ENCODE results near the gene PRPF6.
"Not testable (repeated sequence)": the region's sequence is repeated elsewhere in the genome, so short reads cannot be mapped to it uniquely, and the experiment has no call there.

The PRPF6 gene

GRCh38 chr20:63960654-63961621 lies 20.0 kb upstream of the PRPF6 start:
- DNase-seq (ENCODE audit: low read depth), result not testable (repeated sequence)

GRCh38 chr20:63961664-63962425 lies 19.1 kb upstream of the PRPF6 start:
- DNase-seq (ENCODE audit: low read depth), result no peak

DNA sequence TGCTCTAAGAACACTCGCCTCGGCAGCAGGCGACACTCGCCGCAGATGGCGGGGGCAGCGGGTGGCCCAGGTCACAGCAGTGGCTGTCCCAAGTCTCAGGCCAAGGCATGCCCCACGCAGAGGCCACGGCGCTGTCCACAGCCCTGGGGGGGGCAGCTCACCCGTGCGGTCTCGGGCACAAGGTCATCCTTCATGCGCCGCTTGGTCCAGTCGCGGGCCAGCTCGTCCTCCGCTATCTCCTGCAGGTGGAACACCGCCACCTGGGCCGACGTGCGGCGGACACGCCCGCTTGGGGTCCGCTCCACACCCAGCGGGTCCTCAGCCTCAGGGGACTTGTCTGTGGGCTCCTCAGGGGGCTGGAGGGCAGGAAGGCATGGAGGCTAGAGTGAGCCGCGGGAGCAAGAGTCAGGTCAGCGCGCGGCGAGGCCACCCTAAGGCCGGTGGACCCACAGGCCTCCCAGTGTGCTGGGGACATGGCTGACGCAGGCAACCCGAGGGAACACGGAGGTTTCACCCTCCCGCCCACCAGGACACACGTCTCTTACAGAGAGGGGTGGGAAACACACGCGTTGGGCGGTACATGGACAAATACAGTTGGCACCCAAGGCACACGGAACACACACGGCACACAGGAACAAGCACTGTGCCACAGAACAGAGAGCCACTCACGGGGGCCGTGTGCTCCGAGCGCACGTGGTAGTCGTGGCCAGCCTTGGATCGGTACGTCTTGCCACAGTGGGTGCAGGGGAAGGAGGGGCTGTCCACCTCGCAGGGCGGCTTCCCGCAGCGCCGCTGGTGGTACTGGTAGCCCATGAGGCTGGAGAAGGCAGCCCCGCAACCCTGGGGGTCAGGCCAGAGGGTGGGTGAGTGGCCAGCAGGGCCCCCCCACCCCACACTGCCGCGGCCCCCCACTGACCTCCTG lies 18.2 kb upstream of the PRPF6 start:
- no peak for DNase-seq (ENCODE audit: low read depth)

- DNase-seq (ENCODE audit: low read depth), result no peak
Measured at GRCh38 chr20:63963348-63963741, 17.6 kb upstream of the PRPF6 start.

GRCh38 chr20:63963784-63964301 lies 17.1 kb upstream of the PRPF6 start:
- no peak for DNase-seq (ENCODE audit: low read depth)

DNA sequence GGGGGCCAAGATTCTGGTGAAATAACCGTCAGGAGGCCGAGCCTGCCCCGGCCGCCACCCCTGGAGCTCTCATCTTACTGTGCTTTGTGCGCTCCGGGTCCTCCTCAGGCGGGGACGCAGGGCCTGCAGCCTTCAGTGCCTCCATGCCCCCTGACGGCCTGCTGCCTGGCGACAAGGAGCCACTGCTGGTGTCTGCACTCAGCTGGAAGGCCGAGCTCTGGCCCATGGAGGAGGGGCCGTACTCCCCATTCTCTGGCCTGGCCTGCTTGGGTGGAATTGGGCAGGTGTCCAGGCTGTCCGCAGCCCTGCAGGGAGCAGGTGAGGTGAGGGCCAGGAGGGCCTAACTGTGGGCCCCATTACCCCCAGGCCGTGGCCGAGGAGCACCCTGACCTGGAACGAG lies 16.5 kb upstream of the PRPF6 start:
- DNase-seq (ENCODE audit: low read depth), result no peak

- no peak for DNase-seq (ENCODE audit: low read depth)
Measured at GRCh38 chr20:63966172-63966943, 14.6 kb upstream of the PRPF6 start.

DNA sequence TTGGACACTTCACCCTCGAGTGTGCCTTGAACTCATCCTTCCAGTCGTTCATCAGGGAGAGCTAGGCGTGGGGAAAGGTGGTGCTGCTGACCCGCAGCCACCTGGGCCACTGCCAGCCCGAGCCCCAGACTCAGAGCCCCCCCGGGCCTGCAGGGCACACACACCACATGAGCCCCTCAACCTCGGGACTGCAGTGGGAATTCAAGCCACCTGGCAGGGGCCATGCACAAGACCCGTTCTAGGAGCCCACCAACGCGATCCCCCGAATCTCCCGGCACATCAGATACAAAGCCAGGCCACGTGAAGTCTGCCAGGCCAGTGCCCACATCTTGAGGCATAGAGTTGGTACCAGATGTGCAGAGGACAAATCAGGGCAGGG lies 14.0 kb upstream of the PRPF6 start:
- DNase-seq (ENCODE audit: low read depth), result no peak

DNA sequence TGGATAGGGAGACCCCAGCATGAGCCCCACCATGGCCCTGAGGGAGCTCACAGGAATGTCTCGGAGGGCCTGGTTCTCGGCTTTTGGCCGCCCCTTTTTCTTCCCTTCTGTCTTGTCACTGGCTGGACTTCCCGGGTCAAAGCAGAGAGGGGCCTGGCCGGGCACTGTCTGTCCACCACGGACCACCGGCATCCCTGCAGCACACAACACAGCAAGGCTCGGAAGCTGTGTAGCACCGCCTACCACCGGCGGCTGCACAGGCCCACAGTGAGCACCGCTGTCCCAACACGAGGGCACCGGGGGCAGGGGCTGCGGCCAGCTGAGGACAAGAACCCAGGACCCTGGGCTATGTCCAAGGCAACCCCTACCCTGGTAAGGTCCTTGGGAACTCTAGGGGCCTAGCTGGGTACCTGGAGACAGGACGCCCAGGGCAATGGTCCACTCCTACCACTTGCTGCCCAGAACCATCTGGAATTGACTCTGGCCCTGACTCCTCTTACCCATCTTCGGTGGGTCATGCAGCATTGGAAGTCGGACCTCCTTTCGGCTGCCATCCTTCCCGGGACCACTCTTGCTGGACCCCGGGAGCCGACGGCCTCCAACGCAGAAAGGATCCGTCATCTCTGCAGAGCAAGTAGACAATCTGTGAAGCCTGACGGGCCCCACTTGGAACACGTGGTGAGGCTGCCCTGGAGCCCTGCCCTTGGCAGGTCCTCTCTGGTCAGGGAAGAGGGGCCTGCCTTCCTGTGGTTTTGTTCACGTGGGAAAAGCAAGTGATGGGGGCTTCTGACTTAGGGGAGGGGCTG lies 13.4 kb upstream of the PRPF6 start:
- no peak for DNase-seq (ENCODE audit: low read depth)

DNA sequence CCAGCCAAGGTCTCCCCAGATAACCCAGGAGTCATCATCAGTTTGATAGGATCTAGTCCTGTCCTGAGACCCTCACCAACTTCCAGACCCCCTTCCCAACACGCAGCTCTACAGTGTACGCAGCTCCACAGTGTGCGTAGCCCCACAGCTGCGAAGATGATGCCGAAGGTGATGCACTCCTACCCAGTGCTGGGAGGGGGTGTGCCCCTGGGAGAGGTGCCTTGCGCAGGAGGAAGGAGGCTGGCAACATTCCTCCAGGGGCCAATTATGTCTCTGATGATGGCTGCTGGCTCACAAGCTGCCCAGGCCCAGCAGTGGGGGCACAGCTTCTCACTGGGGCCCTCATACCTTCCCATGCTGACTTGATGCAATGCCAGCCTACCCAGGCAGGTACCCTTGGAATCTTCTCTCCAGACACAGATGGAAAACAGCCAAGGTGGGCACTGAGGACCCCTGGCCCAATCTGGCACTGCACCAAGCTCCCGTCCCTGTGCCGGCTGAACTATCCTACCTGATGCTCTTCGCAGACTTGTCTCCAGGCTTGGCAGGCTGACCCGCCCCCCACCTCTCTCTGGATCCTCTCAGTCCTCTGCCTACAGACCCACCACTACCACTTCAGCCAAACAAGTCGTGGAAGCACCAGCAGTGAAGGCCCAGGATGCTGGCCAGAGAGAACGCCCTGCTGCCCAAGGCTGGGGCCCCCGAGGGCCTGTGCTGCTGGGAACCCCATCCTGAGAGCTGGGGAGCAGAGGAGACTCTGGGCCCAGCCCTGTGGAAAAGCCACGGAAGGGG lies 12.6 kb upstream of the PRPF6 start:
- no peak for DNase-seq (ENCODE audit: low read depth)

DNA sequence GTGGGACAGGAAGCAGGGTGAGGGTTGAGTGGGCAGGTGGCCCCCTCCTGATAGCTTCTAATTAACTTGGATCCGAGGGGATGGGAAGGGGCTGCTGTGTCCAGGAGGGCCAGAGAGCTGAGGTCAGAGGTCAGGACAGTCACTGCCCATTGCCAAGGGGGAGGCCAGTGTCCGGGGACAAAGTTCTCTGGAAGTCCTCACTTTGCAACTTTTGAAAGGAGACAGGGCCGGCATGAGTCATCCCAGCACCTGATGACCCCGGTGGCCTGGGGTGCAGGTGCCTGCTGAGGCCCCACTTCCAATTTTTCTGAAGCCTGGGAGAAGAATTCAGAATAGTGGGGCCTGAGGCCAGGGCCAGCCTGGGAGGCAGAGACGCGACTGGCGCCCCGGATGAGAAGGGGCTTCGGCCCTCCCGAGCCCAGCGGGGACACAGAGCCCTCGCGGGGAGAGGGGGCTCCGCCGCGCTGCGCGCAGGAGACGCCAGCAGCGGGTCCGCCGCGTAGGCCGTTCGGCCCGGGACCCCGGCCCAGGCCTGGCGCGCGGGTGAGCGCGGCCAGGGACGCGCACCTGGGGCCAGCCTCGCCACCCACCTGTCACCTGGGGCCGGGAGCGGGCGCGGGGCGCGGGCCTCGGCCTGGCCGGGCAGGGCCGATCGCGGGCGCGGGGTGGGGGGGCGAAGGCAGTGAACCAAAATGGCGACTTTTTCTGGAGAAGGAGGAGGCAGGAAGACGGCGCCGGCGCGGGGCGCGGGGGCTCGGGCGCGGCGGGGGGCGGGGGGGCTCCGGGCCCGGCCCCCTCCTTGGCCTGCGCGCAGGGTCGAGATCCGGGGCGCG lies 11.8 kb upstream of the PRPF6 start:
- DNase-seq (ENCODE audit: low read depth), result no peak

DNA sequence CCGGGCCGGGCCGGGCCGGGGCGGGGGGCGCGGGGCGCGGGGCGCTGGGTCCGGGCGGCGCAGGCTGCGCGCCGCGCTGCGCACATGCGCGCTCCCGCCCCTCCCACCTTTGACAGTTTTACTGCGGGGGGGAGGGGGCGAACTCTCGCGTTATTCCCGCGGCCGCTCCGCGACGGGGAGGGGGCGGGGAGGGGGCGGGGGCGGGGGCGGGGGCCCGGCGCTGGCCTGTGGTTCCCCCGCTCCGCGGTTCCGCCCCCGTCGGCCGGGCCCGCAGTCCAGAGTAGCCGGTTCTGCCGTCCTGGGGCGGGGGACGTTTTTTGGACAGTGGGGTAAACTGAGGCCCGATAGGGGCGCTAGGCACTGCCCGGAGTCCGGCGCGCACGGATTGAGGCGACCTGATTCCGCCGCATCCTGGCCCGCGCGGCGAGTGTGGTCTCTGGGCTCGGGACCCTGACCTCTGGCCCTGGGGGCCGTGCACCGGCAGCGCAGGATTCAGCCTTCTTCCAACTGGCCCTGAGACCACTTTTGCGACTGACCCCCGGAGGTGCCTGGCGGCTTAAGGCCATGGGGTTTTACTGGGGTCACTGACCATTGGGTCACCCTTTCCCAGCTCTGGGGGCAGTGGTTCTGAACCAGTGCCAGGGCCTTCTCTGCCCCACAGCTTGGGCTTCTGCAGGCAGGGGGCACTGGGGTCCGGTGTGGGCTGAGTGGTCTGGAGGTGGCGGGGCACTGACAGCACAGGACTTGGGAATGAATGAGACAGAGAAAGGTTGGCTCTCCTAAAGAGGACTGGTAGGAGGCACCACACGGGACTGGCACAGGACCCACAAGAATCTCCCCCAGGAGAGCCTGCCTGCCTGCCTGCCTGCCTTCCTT lies 10.9 kb upstream of the PRPF6 start, which contains the start of gene ZNF512B:
Gene ZNF512B, minus strand, starts transcription at position 93 of the 876 bp plus-strand sequence. CDS start 1,980 bp downstream, outside the sequence.
- no peak for DNase-seq (ENCODE audit: low read depth)

DNA sequence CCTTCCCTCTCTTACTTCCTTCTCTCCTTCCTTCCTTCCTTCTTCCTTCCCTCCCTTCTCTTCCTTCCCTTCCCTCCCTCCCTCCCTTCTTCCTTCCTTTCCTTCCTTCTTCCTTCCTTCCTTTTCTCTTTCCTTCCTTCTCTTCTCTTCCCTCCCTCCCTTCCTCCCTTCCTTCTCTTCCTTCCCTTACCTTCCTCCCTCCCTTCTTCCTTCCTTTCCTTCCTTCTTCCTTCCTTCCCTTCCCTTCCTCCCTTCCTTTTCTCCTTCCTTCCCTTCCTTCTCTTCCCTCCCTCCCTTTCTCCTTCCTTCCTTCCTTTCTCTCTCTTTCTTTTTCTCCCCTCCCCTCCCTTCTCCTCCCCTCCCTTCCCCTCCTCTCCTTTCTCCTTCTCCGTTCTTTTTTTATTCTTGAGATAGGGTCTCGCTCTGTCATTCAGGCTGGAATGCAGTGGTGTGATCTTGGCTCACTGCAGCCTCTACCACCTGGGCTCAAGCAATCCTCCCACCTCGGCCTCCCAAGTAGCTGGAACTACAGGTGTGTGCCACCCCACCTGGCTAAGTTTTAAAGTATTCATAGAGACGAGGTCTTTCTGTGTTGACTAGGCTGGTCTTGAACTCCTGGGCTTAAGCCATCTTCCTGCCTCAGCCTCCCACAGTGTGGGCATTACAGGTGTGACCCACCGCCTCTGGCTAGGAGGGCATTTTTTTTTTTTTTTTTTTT lies 10.1 kb upstream of the PRPF6 start:
- DNase-seq (ENCODE audit: low read depth), result no peak

GRCh38 chr20:63971960-63972311 lies 9.0 kb upstream of the PRPF6 start:
- DNase-seq (ENCODE audit: low read depth), result not testable (repeated sequence)

- no peak for DNase-seq (ENCODE audit: low read depth)
Measured at GRCh38 chr20:63972312-63973159, 8.4 kb upstream of the PRPF6 start.

DNA sequence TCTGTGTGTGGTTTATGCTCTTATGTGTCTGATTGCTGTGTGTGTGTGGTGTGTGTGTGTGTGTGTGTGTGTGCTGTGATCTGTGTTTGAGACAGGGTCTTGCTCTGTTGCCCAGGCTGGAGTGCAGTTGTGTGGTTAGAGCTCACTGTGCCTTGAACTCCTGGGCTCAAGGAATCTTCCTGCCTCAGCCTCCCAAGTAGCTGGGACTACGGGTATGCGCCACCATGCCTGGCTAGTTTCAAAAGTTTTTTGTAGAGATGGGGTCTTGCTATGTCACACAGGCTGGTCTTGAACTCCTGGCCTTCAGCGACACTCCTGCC lies 7.8 kb upstream of the PRPF6 start:
- DNase-seq (ENCODE audit: low read depth), result no peak

All from GM04504 (cell line).